ENCODE measurements around the gene SAA2. TPM values are rescaled to one million over a fixed set of nuclear protein-coding genes. Genes with fewer than 3 reads are reported as not detected.
"Not testable (repeated sequence)": the region's sequence is repeated elsewhere in the genome, so short reads cannot be mapped to it uniquely, and the experiment has no call there.

Gene SAA2
- total and polyA plus RNA-seq, 2 of the 4 experiments (the other 2 are of a cell fraction): not detected

GRCh38 chr11:18253233-18253632 is 4.8 kb upstream of the SAA2 start:
- Histone ChIP-seq H3K36me3 (ENCODE audit: control insufficient read depth, insufficient read depth, low read length) (no peaks in the 10 kb centered on the region), H2AK5ac (ENCODE audit: low read depth, low read length) (no peak overlapping the region), H2BK15ac (ENCODE audit: low read depth, low read length) (no peak overlapping the region), H2BK20ac (ENCODE audit: low read depth, low read length) (no peak overlapping the region), H4K8ac (ENCODE audit: low read depth in 2 of 2, low read length in 2 of 2) (no peak overlapping the region), H3K9me3 (ENCODE audit: control insufficient read depth, insufficient read depth, low read length) (no peaks in the 10 kb centered on the region), H3K9me1 (ENCODE audit: insufficient read depth, low read length) (no peaks in the 10 kb centered on the region), H3K4me3 (ENCODE audit: insufficient read depth, low read depth, low read length) (no peak overlapping the region), H3K14ac (replicated peaks; ENCODE audit: low read depth, low read length) (no peak overlapping the region), H3K9ac (ENCODE audit: low read depth, low read length) (no peak overlapping the region), H2AK9ac (replicated peaks; ENCODE audit: low read depth, low read length, poor library complexity) (no peak overlapping the region), H4K91ac (ENCODE audit: insufficient read depth, low read depth, low read length) (no peak overlapping the region), H3K4ac (ENCODE audit: low read depth, low read length) (no peak overlapping the region), H3K4me2 (ENCODE audit: low read depth, low read length) (no peak overlapping the region), H3K56ac (ENCODE audit: extremely low read depth, insufficient read depth, low read length) (no peak overlapping the region), H3K18ac (ENCODE audit: low read depth, low read length) (no peak overlapping the region), H4K5ac (ENCODE audit: low read depth, low read length) (no peak overlapping the region), H2BK120ac (ENCODE audit: low read depth, low read length) (no peak overlapping the region), H2BK5ac (ENCODE audit: low read depth, low read length, poor library complexity, severe bottlenecking) (no peak overlapping the region), H3K27ac (ENCODE audit: insufficient read depth, low read length) (no peak overlapping the region), H3K79me1 (ENCODE audit: low read depth in 1 of 2, low read length in 2 of 2) (no peaks in the 10 kb centered on the region), H3K23ac (ENCODE audit: low read depth, low read length) (no peak overlapping the region), H4K20me1 (ENCODE audit: insufficient read depth, low read length) (no peaks in the 10 kb centered on the region), H3K27me3 (ENCODE audit: control insufficient read depth, insufficient read depth, low read length) (peaks cover 12% of the 10 kb centered on the region), H2AFZ (replicated peaks; ENCODE audit: low read length, poor library complexity) (no peak overlapping the region), H3K4me1 (ENCODE audit: control insufficient read depth, insufficient read depth, low read length) (no peaks in the 10 kb centered on the region)
- no peak for DNase-seq
- POLR2A ChIA-PET (ENCODE audit: unreplicated experiment): no interaction called here
- 100% methylated on average over 1 of the region's 3 CpGs for WGBS, 2 experiments (ENCODE audit: extremely low coverage in 2 of 2, insufficient read length in 1 of 2)
- CTCF ChIA-PET: interaction anchor here (0.7 kb wide), 1 partner anchor 58 kb away, joined by 4 read pairs; no protein-coding TSS in a partner anchor
- dilution Hi-C loops (cut with HindIII; ENCODE audit: low sequenced_read_pairs, unreplicated experiment) (no loop called here), intact Hi-C loops (cut with micrococcal nuclease) (no loop called here), in situ Hi-C loops (cut with MboI; ENCODE audit: low sequenced_read_pairs) (no loop called here)
- BruUV-seq (replicated peaks): no TSS peak
- ATAC-seq (ENCODE audit: low read depth): no peak
- no peak for TF ChIP-seq FOS (IDR thresholded peaks at IDR 0.05; ENCODE audit: low read depth, low read length)

GRCh38 chr11:18247191-18247581 is 1.3 kb downstream of the SAA2 start:
- H3K14ac ChIP-seq (replicated peaks; ENCODE audit: low read depth, low read length); DNase-seq; H3K4me2 ChIP-seq (ENCODE audit: low read depth, low read length); H4K20me1 ChIP-seq (ENCODE audit: insufficient read depth, low read length); H2BK120ac ChIP-seq (ENCODE audit: low read depth, low read length); dilution Hi-C loops (cut with HindIII; ENCODE audit: low sequenced_read_pairs, unreplicated experiment); H2AFZ ChIP-seq (replicated peaks; ENCODE audit: low read length, poor library complexity); H2AK5ac ChIP-seq (ENCODE audit: low read depth, low read length); H2BK15ac ChIP-seq (ENCODE audit: low read depth, low read length); H3K4me3 ChIP-seq (ENCODE audit: insufficient read depth, low read depth, low read length); H4K5ac ChIP-seq (ENCODE audit: low read depth, low read length); H3K27me3 ChIP-seq (ENCODE audit: control insufficient read depth, insufficient read depth, low read length); H3K4ac ChIP-seq (ENCODE audit: low read depth, low read length); intact Hi-C loops (cut with micrococcal nuclease); H3K56ac ChIP-seq (ENCODE audit: extremely low read depth, insufficient read depth, low read length); H4K91ac ChIP-seq (ENCODE audit: insufficient read depth, low read depth, low read length); H3K9me3 ChIP-seq (ENCODE audit: control insufficient read depth, insufficient read depth, low read length); BruUV-seq (replicated peaks); H3K9ac ChIP-seq (ENCODE audit: low read depth, low read length); H3K36me3 ChIP-seq (ENCODE audit: control insufficient read depth, insufficient read depth, low read length); H3K9me1 ChIP-seq (ENCODE audit: insufficient read depth, low read length); H3K79me1 ChIP-seq (ENCODE audit: low read depth in 1 of 2, low read length in 2 of 2); ATAC-seq (ENCODE audit: low read depth); CTCF ChIA-PET; H3K23ac ChIP-seq (ENCODE audit: low read depth, low read length); H3K4me1 ChIP-seq (ENCODE audit: control insufficient read depth, insufficient read depth, low read length); H4K8ac ChIP-seq (ENCODE audit: low read depth in 2 of 2, low read length in 2 of 2); POLR2A ChIA-PET (ENCODE audit: unreplicated experiment); H2AK9ac ChIP-seq (replicated peaks; ENCODE audit: low read depth, low read length, poor library complexity); H2BK5ac ChIP-seq (ENCODE audit: low read depth, low read length, poor library complexity, severe bottlenecking); H3K18ac ChIP-seq (ENCODE audit: low read depth, low read length); H2BK20ac ChIP-seq (ENCODE audit: low read depth, low read length); in situ Hi-C loops (cut with MboI; ENCODE audit: low sequenced_read_pairs); H3K27ac ChIP-seq (ENCODE audit: insufficient read depth, low read length): not testable (repeated sequence)
- no CpG with 5 or more reads among the region's 6 CpGs for WGBS, 2 experiments (ENCODE audit: extremely low coverage in 2 of 2, insufficient read length in 1 of 2)

All from IMR-90 (cell line).